GOT3 (cell line): ENCODE data around the gene COL17A1.

Experiments used
- DNase-seq: peaks from one replicate; lab custom pipeline; 2025; ENCODE audit warnings: mixed read lengths; lab: John Stamatoyannopoulos, UW

The COL17A1 gene

GRCh38 chr10:104032144-104032775 is 53.4 kb downstream of the COL17A1 start:
- no peak for DNase-seq

GRCh38 chr10:104031631-104032030 is 54.0 kb downstream of the COL17A1 start:
- no peak for DNase-seq

GRCh38 chr10:104029521-104029860 is 56.2 kb downstream of the COL17A1 start:
- no peak for DNase-seq

- no peak for DNase-seq
These were observed 56.7 kb downstream of the COL17A1 start for GRCh38 chr10:104028823-104029520.

- DNase-seq, result no peak
These were observed 57.5 kb downstream of the COL17A1 start for GRCh38 chr10:104028146-104028545.

GRCh38 chr10:104026762-104027161 is 58.9 kb downstream of the COL17A1 start:
- DNase-seq, result no peak

GRCh38 chr10:104025524-104025923 is 60.2 kb downstream of the COL17A1 start:
- DNase-seq, result no peak

GRCh38 chr10:104022026-104022425 is 63.7 kb downstream of the COL17A1 start:
- DNase-seq, result no peak

- DNase-seq, result no peak
These were observed 64.4 kb downstream of the COL17A1 start for GRCh38 chr10:104021246-104021645.

- DNase-seq, result no peak
These were observed 65.7 kb downstream of the COL17A1 start for GRCh38 chr10:104020020-104020419.

- DNase-seq, result no peak
These were observed 67.2 kb downstream of the COL17A1 start for GRCh38 chr10:104018471-104018870.

GRCh38 chr10:104016661-104017060 is 69.0 kb downstream of the COL17A1 start:
- no peak for DNase-seq

GRCh38 chr10:104014176-104014575 is 71.5 kb downstream of the COL17A1 start:
- DNase-seq, result no peak

GRCh38 chr10:104013489-104013888 is 72.2 kb downstream of the COL17A1 start:
- DNase-seq, result no peak

GRCh38 chr10:104011904-104012303 is 73.8 kb downstream of the COL17A1 start:
- DNase-seq, result no peak

- no peak for DNase-seq
These were observed 80.4 kb downstream of the COL17A1 start for GRCh38 chr10:104005172-104005863.

- DNase-seq, result no peak
These were observed 82.8 kb downstream of the COL17A1 start for GRCh38 chr10:104002911-104003310.

GRCh38 chr10:103998805-103999204 is 86.9 kb downstream of the COL17A1 start:
- no peak for DNase-seq

GRCh38 chr10:103995134-103995533 is 90.5 kb downstream of the COL17A1 start:
- no peak for DNase-seq

- DNase-seq, result no peak
These were observed 94.1 kb downstream of the COL17A1 start for GRCh38 chr10:103991393-103992128.

- DNase-seq, result no peak
These were observed 95.1 kb downstream of the COL17A1 start for GRCh38 chr10:103990531-103990930.

- no peak for DNase-seq
These were observed 95.6 kb downstream of the COL17A1 start for GRCh38 chr10:103990121-103990520.

GRCh38 chr10:103986360-103986759 is 99.3 kb downstream of the COL17A1 start:
- no peak for DNase-seq
